Right lobe of liver (tissue), 6 donors: ENCODE data around the gene LRP1. TPM values are rescaled to one million over a fixed set of nuclear protein-coding genes. Genes with fewer than 3 reads are reported as not detected.
A peak's percentile ranks its signal among the peaks of the same experiment; 100 is the strongest.

Experiments used
- ATAC-seq, 4 donors: fragments of 200-7000 bp; cut with Tn5 transposase; one replicate each; pipeline ENCODE4 v1.9.1; 2020; ENCODE audit warnings: mild to moderate bottlenecking in 4 of 4, moderate library complexity in 4 of 4
- DNase-seq, 3 donors: peaks; one replicate each; pipeline ENCODE4 v3.0.0-alpha.2; 2020
- H3K27ac ChIP-seq, 3 donors: fragments of 200-600 bp; one replicate each; pipeline ENCODE4 v1.8.0; 2022
- H3K27me3 ChIP-seq, 2 donors: fragments of 200-600 bp; one replicate each; pipeline ENCODE4 v1.8.0; 2022
- H3K36me3 ChIP-seq, 4 donors: fragments of 200-600 bp; sonication (generic) in 1 of 4; one replicate each; pipeline versions ENCODE4 v1.5.1 to v1.8.0; 2017 to 2022; ENCODE audit warnings: control low read depth in 1 of 4
- H3K4me1 ChIP-seq, 4 donors: fragments of 200-600 bp; sonication (generic) in 1 of 4; one replicate each; pipeline versions ENCODE4 v1.5.1 to v1.8.0; 2017 to 2022; ENCODE audit warnings: control low read depth in 1 of 4
- H3K4me3 ChIP-seq, 3 donors: fragments of 200-600 bp; one replicate each; pipeline ENCODE4 v1.8.0; 2022
- H3K9me3 ChIP-seq, 4 donors: fragments of 200-600 bp; sonication (generic) in 1 of 4; one replicate each; pipeline versions ENCODE4 v1.5.1 to v1.8.0; 2017 to 2022; ENCODE audit warnings: control low read depth in 1 of 4
- CTCF ChIP-seq, 4 donors: fragments of 200-600 bp in 3 of 4; fragments of 450-650 bp in 1 of 4; IDR thresholded peaks; one replicate each; pipeline versions ENCODE4 v1.5.1 to v1.8.0; 2016 to 2022; ENCODE audit warnings: antibody characterized with exemption in 4 of 4, mild to moderate bottlenecking in 2 of 4
- POLR2A ChIP-seq: fragments of 450-650 bp; IDR thresholded peaks from one replicate; pipeline ENCODE4 v1.6.1; 2017; ENCODE audit warnings: antibody characterized with exemption, mild to moderate bottlenecking
- WGBS: methylation state at CpG from one replicate; pipeline ENCODE4 v1.1.6; 2018; ENCODE audit warnings: low coverage, low lambda C conversion rate; ENCODE audit not compliant: insufficient coverage; ENCODE audit errors: missing lambda C conversion rate; 5-methylcytosine and 5-hydroxymethylcytosine counted together
- intact Hi-C, 2 donors: fragments of 100-400 bp; cut with DNase I; formaldehyde crosslinking; loops; one replicate each; pipeline versions ENCODE4 v1.11.2 to v1.14.1; 2022
- total RNA-seq, 6 experiments: library from RNA; depleted of rRNA in 2 of 6; stranded (reverse); fragments of >200 nt in 2 of 6; fragmentation: NEBNext Ultra II Directional in 3 of 6; extraction: Animal tissue kit (Norgen Biotek cat#: 25700) in 3 of 6; gene quantifications; one replicate each; pipeline versions ENCODE4 v1.1.0 to v1.2.4, GENCODE V29; 2016 to 2023
- donor health status: DM: no; HTN: yes; CAD: no.
- donor health status: DM: no; HTN: no; CAD: no.
- donor health status: DM: no; HTN: no; CAD: no.
- donor health status: DM: no; HTN: yes; CAD: no.
- donor health status: DM: no; HTN: yes; CAD: no.

The LRP1 gene
- total RNA-seq, 6 experiments from 2014 or later = 268 to 387 (median 301) TPM

- intact Hi-C loops = no loop called here
- Histone ChIP-seq H3K36me3 (peaks cover 0 to 59% (median 35%) of the 10 kb centered on the region in 4 donors), H3K27me3 (no peaks in the 10 kb centered on the region), H3K4me3 (no peak overlapping the region), H3K27ac (peak overlapping the region in 2 of 3 donors; percentile 29 to 30), H3K4me1 (peaks cover 0 to 83% (median 37%) of the 10 kb centered on the region in 4 donors), H3K9me3 (no peaks in the 10 kb centered on the region)
- ATAC-seq = no peak
- 92% methylated on average over 5 of the region's 8 CpGs for WGBS
- TF ChIP-seq POLR2A (no peak), CTCF (IDR thresholded peaks at IDR 0.05) (no peak)
- DNase-seq = no peak
Observed at GRCh38 chr12:57141249-57141648, 13.0 kb downstream of the LRP1 start.

- H3K27me3 ChIP-seq = no peaks in the 10 kb centered on the region
- peak overlapping the region in 2 of 3 donors; percentile 29 to 30 for H3K27ac ChIP-seq
- H3K36me3 ChIP-seq = peaks cover 0 to 62% (median 37%) of the 10 kb centered on the region in 4 donors
- DNase-seq = no peak
- H3K9me3 ChIP-seq = no peaks in the 10 kb centered on the region
- no peak for ATAC-seq
- 94% methylated on average over 3 of the region's 9 CpGs for whole genome bisulfite sequencing
- peaks cover 0 to 81% (median 38%) of the 10 kb centered on the region in 4 donors for H3K4me1 ChIP-seq
- intact Hi-C loops = no loop called here
- no peak for TF ChIP-seq POLR2A
- TF ChIP-seq CTCF (IDR thresholded peaks at IDR 0.05) = no peak
- no peak overlapping the region for H3K4me3 ChIP-seq
Observed at GRCh38 chr12:57142121-57142520, 13.8 kb downstream of the LRP1 start.

- 66% methylated on average over 6 of the region's 7 CpGs for WGBS
- Histone ChIP-seq H3K27ac (no peak overlapping the region), H3K36me3 (peaks cover 0 to 65% (median 37%) of the 10 kb centered on the region in 4 donors), H3K9me3 (no peaks in the 10 kb centered on the region), H3K27me3 (no peaks in the 10 kb centered on the region), H3K4me1 (peaks cover 0 to 81% (median 38%) of the 10 kb centered on the region in 4 donors), H3K4me3 (no peak overlapping the region)
- no peak for ATAC-seq
- no peak for DNase-seq
- intact Hi-C loops = no loop called here
- TF ChIP-seq CTCF (IDR thresholded peaks at IDR 0.05) = no peak
- TF ChIP-seq POLR2A = no peak
Observed at GRCh38 chr12:57142727-57143126, 14.4 kb downstream of the LRP1 start.

- intact Hi-C loops = no loop called here
- Histone ChIP-seq H3K4me1 (peaks cover 0 to 81% (median 38%) of the 10 kb centered on the region in 4 donors), H3K27ac (no peak overlapping the region), H3K9me3 (no peaks in the 10 kb centered on the region), H3K27me3 (no peaks in the 10 kb centered on the region), H3K4me3 (no peak overlapping the region), H3K36me3 (peaks cover 0 to 65% (median 37%) of the 10 kb centered on the region in 4 donors)
- WGBS = 67% methylated on average over 3 of the region's 4 CpGs
- TF ChIP-seq POLR2A (no peak), CTCF (IDR thresholded peaks at IDR 0.05) (no peak)
- no peak for ATAC-seq
- DNase-seq = no peak
Observed at GRCh38 chr12:57143454-57143853, 15.2 kb downstream of the LRP1 start.
